Hindlimb muscle (tissue), 1 donor: ENCODE data around the gene TSHZ2. TPM values are rescaled to one million over a fixed set of nuclear protein-coding genes. Genes with fewer than 3 reads are reported as not detected.

Source experiments
- DNase-seq: peaks from one replicate; pipeline ENCODE4 v3.0.0-alpha.2; 2013
- polyA plus RNA-seq: library from polyadenylated mRNA; unstranded; fragments of 120-200 nt; gene quantifications from one replicate; pipeline ENCODE4 v1.2.1, GENCODE V29; 2013; ENCODE audit not compliant: insufficient read length

The TSHZ2 gene
- polyA plus RNA-seq, 1 donor, result 8.3 TPM

- DNase-seq, result no peak
These were observed 116.6 kb downstream of the TSHZ2 start for GRCh38 chr20:53088786-53089185.

- peak; percentile 67 for DNase-seq
These were observed 117.7 kb downstream of the TSHZ2 start for GRCh38 chr20:53089851-53090250.

DNA sequence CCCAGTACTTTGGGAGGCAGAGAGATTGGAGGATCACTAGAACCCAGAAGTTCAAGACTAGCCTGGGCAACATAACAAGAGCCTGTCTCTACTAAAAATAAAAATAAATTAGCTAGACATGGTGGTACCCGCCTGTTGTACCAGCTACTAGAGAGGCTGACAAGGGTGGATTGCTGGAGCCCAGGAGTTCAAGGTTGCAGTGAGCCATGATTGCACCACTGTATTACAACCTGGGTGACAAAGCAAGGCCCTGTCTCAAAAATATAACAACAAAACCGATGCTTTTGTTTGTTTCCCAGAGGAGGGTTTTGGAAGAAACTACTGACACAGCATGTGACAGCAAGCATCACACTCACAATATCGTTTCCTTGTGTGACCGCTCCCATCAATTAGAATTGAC is 119.6 kb downstream of the TSHZ2 start:
- DNase-seq, result no peak

GRCh38 chr20:53092772-53093300 is 120.7 kb downstream of the TSHZ2 start:
- DNase-seq, result no peak

GRCh38 chr20:53097371-53097770 is 125.2 kb downstream of the TSHZ2 start:
- DNase-seq, result no peak

DNA sequence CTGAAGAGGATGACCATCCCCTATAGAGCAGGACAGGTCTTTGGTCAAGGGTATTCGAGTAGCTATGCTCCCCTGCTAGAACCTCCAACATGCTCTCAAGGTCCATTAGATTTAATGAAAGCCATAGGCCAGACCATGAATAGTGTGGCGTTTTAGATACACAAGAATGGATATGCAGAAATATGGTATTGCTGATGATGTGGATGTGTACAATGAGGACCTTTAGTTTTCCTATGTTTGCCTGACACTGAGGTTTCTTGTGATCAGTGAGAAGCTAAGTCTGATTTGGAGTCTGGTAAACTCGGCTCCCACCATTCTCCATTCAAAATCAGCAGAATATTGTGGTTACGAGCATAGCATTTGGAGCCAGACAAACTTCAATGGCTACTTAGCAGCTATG is 125.6 kb downstream of the TSHZ2 start:
- no peak for DNase-seq

GRCh38 chr20:53098621-53099020 is 126.5 kb downstream of the TSHZ2 start:
- DNase-seq, result no peak

- DNase-seq, result no peak
These were observed 127.7 kb downstream of the TSHZ2 start for GRCh38 chr20:53099856-53100255.

- no peak for DNase-seq
These were observed 128.3 kb downstream of the TSHZ2 start for GRCh38 chr20:53100476-53100911.

- no peak for DNase-seq
These were observed 130.0 kb downstream of the TSHZ2 start for GRCh38 chr20:53101992-53102760.

DNA sequence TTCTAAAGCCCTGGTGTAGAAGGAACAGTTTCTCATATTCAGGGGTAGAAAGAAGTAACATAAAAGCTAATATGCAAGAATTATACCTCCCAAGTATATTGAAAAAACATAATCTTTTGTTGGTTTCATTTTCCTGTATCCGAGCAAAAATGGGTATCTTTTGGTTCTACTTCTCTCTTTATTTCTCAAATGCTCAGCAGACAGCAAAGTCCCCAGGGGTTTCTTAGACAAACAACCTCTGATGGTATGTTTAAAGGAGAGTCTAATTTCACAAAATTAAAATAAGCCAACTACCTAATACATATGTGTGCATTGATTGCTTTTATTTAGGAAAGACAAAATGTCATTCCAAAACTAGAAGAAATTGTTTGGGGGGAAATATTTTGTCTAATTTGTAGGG is 131.0 kb downstream of the TSHZ2 start:
- DNase-seq, result no peak

DNA sequence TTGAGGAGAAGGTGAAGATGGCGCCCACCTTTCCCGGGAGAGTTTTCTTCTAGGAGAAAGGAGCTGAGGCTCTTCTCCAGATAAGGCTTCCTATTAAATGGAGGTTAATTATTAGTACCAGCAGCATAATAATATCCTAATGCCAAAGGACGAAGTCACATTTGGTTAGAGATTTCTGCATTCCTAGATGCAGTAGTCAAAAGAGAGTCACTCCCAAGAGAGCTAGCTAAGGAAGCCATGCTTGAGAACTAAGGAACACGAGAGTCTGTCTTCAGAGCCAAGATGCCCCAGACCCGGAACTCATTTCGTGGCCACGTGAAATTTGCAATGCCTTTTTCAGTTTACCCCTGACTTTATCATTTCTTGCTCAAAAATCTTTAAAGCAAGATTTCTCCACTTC is 132.7 kb downstream of the TSHZ2 start:
- no peak for DNase-seq

GRCh38 chr20:53116733-53117132 is 144.6 kb downstream of the TSHZ2 start:
- DNase-seq, result no peak

GRCh38 chr20:53122853-53123252 is 150.7 kb downstream of the TSHZ2 start:
- no peak for DNase-seq

- no peak for DNase-seq
These were observed 152.0 kb downstream of the TSHZ2 start for GRCh38 chr20:53124075-53124551.

DNA sequence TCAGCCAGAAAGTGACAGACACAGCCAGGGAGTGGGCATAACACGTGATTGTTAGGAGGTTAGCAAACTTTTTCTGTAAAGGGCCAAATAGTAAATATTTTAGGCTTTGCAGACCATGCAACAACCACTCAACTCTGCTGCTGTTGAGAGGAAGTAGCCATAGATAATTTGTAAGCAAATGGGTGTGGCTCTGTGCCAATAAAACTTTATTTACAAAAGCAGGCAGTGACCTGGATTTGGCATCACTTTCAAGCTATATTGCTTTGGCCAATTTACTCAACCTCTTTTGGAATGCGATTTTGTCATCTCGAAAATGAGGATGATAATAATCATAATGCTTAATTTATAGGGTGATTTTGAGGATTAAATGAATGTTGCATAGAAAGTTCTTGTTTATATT is 152.6 kb downstream of the TSHZ2 start:
- DNase-seq, result no peak

- DNase-seq, result no peak
These were observed 154.0 kb downstream of the TSHZ2 start for GRCh38 chr20:53126185-53126584.

- DNase-seq, result no peak
These were observed 154.9 kb downstream of the TSHZ2 start for GRCh38 chr20:53127027-53127426.

GRCh38 chr20:53128004-53128403 is 155.8 kb downstream of the TSHZ2 start:
- DNase-seq, result no peak

GRCh38 chr20:53129563-53129962 is 157.4 kb downstream of the TSHZ2 start:
- no peak for DNase-seq

DNA sequence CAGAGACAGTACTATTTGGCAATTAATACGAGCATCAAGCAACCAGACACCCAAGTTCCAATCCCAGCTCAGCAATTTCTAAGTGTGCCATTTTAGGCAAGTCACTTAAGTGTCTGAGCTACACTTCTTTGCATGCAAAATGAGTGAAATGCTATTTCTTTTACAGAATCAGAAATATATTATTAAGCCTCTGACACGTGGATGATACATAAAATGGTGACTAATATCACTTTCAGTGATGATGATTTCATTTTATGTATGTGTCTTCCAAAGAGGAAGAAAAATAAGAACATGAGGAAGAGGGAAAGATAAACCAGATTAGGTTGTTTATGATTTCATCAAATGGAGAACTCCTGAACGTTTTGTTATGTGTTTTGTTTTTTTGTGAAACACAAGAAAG is 158.6 kb downstream of the TSHZ2 start:
- DNase-seq, result no peak

- DNase-seq, result no peak
These were observed 161.0 kb downstream of the TSHZ2 start for GRCh38 chr20:53133125-53133524.

- no peak for DNase-seq
These were observed 161.5 kb downstream of the TSHZ2 start for GRCh38 chr20:53133628-53134027.

GRCh38 chr20:53136473-53136872 is 164.3 kb downstream of the TSHZ2 start:
- DNase-seq, result no peak
